GM20000 (cell line): ENCODE results near the gene XCR1.

ENCODE experiments used
- DNase-seq: peaks from one replicate; pipeline ENCODE4 v3.0.0; 2012; ENCODE audit warnings: low spot score
- CTCF ChIP-seq: IDR thresholded peaks from 2 replicates; pipeline ENCODE4 v1.5.1; 2012; ENCODE audit warnings: mild to moderate bottlenecking, control low read depth; ENCODE audit errors: extremely low read depth, missing control alignments

Gene XCR1

GRCh38 chr3:45990181-45990580 is 37.1 kb downstream of the XCR1 start:
- no peak for DNase-seq
- TF ChIP-seq CTCF: no peak

GRCh38 chr3:45988804-45989203 is 38.5 kb downstream of the XCR1 start:
- no peak for TF ChIP-seq CTCF

GRCh38 chr3:45988362-45988761 is 38.9 kb downstream of the XCR1 start:
- no peak for TF ChIP-seq CTCF
- no peak for DNase-seq

More at GRCh38 chr3:45988804-45989203, 38.5 kb downstream of the XCR1 start:
- DNase-seq: no peak

- TF ChIP-seq CTCF: no peak
- DNase-seq: no peak
These were observed 39.7 kb downstream of the XCR1 start for GRCh38 chr3:45987368-45988291.

- no peak for DNase-seq
- no peak for TF ChIP-seq CTCF
These were observed 40.8 kb downstream of the XCR1 start for GRCh38 chr3:45986303-45986982.

- no peak for DNase-seq
- TF ChIP-seq CTCF: no peak
These were observed 41.6 kb downstream of the XCR1 start for GRCh38 chr3:45985532-45986302.
